CD4-positive, alpha-beta T cell treated with Interleukin-6 at 100 ng/mL for 8 hours (primary cell): ENCODE measurements around the gene ZNF212.

Experiments used
- DNase-seq: peaks from one replicate; pipeline ENCODE4 v3.0.0-alpha.2; 2020; ENCODE audit warnings: mixed read lengths, low spot score

The ZNF212 gene

DNA sequence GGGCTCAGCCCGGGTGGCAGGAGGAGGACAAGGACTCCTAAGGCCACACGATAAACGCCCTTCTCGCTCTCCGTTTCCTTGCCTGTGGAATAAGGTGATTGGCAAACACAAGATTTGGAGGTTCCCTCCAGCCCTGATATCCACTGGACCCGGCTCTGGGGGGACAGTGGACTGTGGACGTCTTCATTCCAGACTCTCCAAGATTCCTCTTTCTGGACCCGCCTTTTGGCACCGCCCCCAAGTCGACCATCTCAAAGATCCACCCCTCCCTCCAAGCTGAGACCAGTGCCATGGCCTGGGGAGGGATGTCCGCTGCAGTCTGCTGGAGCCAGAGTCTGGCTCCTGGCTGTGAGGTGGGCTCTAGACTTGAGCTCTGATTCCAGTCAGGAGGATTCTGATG is 46.2 kb downstream of the ZNF212 start:
- DNase-seq, result no peak

DNA sequence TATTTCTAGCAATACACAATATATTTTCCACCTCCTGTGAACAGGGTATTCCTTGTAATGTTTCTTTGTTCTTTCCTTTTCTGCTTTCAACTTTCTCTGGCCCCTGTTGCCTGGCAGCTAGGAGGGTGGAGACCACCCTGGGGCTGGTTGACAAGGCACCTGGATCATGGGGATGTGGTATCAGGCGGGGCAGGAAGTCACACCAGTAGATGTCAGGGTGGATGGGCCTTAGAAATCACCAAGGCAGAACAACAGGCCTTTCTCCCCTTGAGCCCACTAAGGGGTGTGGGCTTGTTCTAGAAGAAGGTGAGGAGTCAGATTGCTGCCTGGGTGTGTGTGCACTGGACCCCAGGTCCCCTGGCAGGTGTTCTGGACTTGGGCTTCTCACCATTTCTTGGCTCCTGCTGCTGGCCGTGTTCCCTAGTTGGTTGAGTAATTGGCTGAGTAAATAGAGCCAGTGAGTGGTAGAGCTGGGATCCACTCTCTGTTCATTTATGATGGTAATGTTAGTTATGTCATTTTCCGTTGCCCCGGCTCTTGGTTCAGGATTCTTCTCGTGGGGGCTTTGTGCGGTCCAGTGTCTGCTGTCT is 47.5 kb downstream of the ZNF212 start:
- no peak for DNase-seq

GRCh38 chr7:149287622-149288021 is 48.2 kb downstream of the ZNF212 start:
- DNase-seq, result no peak

DNA sequence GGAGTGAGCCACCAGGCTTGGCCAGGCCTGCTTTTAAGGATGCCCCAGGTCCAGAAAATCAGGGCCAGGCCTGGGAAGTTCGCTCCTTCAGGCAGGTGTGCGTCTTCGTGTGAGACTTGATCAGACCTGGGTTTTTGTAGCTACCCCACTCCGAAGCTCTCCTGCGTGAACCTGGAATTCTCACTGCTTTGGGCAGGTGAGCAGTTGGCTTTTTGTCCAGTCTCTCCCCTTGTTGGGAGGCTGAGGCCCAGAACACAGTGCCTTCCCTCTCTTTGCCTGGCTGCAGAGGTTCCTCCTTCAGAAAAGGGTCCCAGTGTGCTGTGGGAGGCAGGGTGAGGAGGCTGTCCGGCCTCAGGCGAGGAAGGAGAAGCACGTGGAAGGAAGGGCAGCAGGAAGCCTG is 49.8 kb downstream of the ZNF212 start:
- DNase-seq, result no peak

DNA sequence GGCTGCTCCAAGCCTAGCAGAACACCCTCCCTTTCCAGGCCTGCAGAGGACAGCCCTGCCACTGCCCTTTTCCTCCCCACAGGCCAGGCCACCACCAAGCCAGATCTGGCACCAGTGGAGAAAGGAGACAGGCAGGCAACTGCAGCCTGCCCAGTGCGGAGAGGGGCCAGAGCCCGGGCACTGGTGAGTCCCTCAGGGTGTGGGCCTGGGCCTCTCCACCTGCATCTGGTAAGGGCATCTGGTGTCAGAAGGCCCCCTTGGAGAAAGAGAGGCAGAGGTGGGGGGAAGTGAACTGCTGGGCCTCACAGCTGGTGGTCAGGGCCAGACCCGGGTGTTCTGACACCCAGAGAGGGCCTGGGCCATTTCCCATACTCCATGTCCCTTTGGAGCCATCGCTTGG is 50.4 kb downstream of the ZNF212 start:
- no peak for DNase-seq

GRCh38 chr7:149291036-149291780 is 51.8 kb downstream of the ZNF212 start:
- DNase-seq, result no peak

DNA sequence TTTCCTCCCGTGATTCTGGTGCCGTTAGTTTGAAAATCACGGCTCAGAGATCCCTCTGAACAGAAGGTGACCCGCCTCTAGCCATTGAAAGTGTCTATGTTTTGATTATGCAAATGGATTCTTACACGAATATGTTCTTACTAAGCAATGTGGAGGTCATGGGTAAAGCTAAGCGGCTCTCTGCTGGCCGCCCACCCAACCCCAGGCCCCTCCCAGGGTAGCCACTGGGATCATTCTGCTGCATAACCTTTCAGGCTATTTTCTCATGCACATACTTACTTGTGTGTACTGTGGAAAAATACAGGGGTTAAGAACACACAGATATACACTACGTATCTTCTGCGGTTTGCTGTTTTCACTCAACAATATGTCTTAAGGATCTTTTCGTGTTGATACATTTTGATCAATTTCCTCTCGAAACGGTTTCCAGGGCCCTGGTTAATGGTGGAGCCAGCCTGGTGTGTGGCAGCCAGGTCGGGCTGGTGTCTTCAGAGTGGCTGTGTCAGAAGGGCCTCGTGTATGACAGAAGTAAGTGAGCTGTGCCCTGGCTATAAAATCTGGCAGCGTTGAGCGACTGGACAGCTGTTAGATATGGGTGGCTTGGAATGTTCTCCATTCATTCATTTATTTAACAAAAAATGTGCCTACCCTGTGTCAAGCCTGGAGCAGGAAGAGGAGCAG is 52.5 kb downstream of the ZNF212 start:
- no peak for DNase-seq

GRCh38 chr7:149292462-149292823 is 53.0 kb downstream of the ZNF212 start:
- no peak for DNase-seq

- DNase-seq, result no peak
These were observed 53.9 kb downstream of the ZNF212 start for GRCh38 chr7:149293338-149293737.

DNA sequence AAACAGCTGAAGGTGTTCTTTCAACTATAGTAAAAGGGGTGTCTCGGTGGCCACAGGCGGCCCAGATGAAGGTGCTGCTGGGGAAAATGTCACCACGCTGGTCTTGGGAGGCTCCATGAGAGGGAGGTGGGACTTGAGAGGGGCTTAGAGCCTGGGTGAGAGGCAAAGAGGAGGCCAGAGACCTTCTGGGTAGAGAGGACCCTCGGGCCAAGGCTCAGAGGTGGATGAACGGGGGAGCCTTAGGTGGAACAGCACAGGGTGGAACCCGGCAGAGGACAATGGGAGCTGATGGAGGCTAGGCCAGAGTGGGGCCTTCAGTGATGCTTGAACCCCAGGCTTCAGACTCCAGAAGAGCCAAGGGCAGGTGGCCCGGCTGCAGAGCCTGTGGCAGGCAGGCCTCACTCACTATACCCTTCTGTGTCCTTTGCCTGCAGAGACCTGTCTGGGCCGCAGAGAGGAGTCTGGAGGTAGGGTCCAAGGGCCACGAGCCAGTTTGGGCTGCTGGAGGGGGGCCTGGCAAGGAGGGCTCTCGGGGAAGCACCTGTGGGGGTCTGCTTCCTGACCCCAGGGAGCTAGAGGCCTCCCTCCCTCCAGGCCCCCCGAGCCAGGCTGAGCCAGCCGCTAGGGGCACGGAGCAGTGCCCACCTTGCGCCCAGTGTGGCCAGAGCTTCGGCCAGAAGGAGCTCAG is 54.6 kb downstream of the ZNF212 start:
- no peak for DNase-seq

- no peak for DNase-seq
These were observed 55.4 kb downstream of the ZNF212 start for GRCh38 chr7:149294634-149295480.

GRCh38 chr7:149295481-149295850 is 56.0 kb downstream of the ZNF212 start:
- no peak for DNase-seq

DNA sequence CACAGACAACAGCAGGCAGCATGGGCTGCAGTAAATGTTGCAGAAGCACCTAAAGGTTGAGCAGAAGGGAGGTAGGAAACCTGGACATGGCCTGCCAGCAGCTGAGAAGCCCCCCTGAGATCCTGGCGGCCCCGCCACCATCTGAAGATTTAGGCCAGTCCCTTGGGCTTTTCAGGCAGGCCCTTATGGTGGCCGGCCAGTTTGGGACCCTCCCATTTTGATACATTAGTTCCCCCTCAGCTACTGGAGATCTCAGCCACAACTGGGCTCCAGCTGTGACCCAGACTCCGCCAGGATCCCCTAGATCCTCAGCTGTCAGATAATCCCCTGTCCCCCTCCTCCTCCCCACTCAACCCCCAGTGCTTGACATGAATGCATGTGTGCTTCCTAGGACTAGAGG is 56.9 kb downstream of the ZNF212 start:
- DNase-seq, result no peak

- DNase-seq, result no peak
These were observed 57.7 kb downstream of the ZNF212 start for GRCh38 chr7:149297034-149297755.

GRCh38 chr7:149300620-149301285 is 61.3 kb downstream of the ZNF212 start:
- DNase-seq, result no peak

DNA sequence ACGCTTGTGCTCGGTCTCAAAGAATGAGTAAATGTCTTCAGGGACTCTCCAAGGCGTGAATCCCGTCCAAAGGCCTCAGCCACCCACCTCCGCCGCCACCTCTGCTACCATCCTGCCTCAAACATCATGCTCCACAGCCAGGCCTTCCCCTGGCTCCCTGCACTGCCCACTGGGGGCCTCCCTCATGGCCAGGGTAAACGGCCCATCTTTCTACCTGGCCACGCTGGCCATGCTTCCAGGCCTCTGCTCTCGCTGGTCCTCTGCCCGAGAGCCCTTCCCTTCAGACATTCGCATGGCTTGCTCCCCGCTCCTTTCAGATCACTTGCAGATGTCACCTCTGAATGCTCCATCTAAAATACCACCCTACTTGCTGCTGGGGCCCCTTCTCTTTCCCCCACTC is 62.8 kb downstream of the ZNF212 start:
- no peak for DNase-seq

DNA sequence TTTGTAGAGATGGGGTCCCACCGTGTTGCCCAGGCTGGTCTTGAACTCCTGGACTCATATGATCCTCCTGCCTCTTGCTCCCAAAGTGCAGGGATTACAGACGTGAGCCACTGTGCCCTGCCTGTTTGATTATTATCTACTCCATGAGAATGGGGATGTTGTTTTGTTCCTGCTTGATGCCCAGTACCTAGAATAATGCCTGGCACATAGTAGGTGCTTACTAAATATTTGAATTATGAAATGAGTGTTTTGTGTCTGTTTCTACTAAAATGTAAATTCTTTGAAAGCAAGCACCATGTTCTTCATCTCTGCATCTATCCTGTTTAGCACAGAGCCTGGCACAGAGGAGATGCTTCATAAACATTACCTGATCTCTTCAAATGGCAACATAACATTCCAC is 63.4 kb downstream of the ZNF212 start:
- DNase-seq, result no peak

GRCh38 chr7:149304006-149304405 is 64.6 kb downstream of the ZNF212 start:
- DNase-seq, result no peak
